ENCODE results near the gene TTLL6.

TTLL6 gene

GRCh38 chr17:48738803-48739526 is 78.1 kb downstream of the TTLL6 start:
- no peak for DNase-seq (ENCODE audit: low read depth, low spot score)

GRCh38 chr17:48738424-48738802 is 78.6 kb downstream of the TTLL6 start:
- no peak for DNase-seq (ENCODE audit: low read depth, low spot score)

- DNase-seq (ENCODE audit: low read depth, low spot score): no peak
Observed at GRCh38 chr17:48737330-48738043, 79.5 kb downstream of the TTLL6 start.

GRCh38 chr17:48735062-48735351 is 82.0 kb downstream of the TTLL6 start:
- DNase-seq (ENCODE audit: low read depth, low spot score): no peak

- DNase-seq (ENCODE audit: low read depth, low spot score): no peak
Observed at GRCh38 chr17:48734333-48735061, 82.5 kb downstream of the TTLL6 start.

GRCh38 chr17:48733632-48734328 is 83.2 kb downstream of the TTLL6 start:
- DNase-seq (ENCODE audit: low read depth, low spot score): no peak

GRCh38 chr17:48732688-48733629 is 84.1 kb downstream of the TTLL6 start:
- no peak for DNase-seq (ENCODE audit: low read depth, low spot score)

GRCh38 chr17:48731355-48731754 is 85.7 kb downstream of the TTLL6 start:
- no peak for DNase-seq (ENCODE audit: low read depth, low spot score)

- DNase-seq (ENCODE audit: low read depth, low spot score): no peak
Observed at GRCh38 chr17:48730240-48730550, 86.8 kb downstream of the TTLL6 start.

- DNase-seq (ENCODE audit: low read depth, low spot score): no peak
Observed at GRCh38 chr17:48729335-48730239, 87.4 kb downstream of the TTLL6 start.

GRCh38 chr17:48728232-48729231 is 88.5 kb downstream of the TTLL6 start, which contains the start of gene HOXB13:
HOXB13 (minus strand) TSS chr17:48728750; CDS start chr17:48728593, 157 bp downstream.
- DNase-seq (ENCODE audit: low read depth, low spot score): no peak

- DNase-seq (ENCODE audit: low read depth, low spot score): no peak
Observed at GRCh38 chr17:48727415-48728175, 89.4 kb downstream of the TTLL6 start.

- no peak for DNase-seq (ENCODE audit: low read depth, low spot score)
Observed at GRCh38 chr17:48726916-48727286, 90.1 kb downstream of the TTLL6 start.

- DNase-seq (ENCODE audit: low read depth, low spot score): no peak
Observed at GRCh38 chr17:48726114-48726915, 90.7 kb downstream of the TTLL6 start.

GRCh38 chr17:48725288-48726064 is 91.6 kb downstream of the TTLL6 start:
- no peak for DNase-seq (ENCODE audit: low read depth, low spot score)

- DNase-seq (ENCODE audit: low read depth, low spot score): no peak
Observed at GRCh38 chr17:48725004-48725287, 92.1 kb downstream of the TTLL6 start.

Measured in activated naive CD8-positive, alpha-beta T cell treated with anti-CD3 and anti-CD28 coated beads, Interleukin-2, amount 50 U/mL, for 16 hours (primary cell).